Right lobe of liver (tissue), 6 donors: ENCODE measurements around the gene WDFY3. TPM values are rescaled to one million over a fixed set of nuclear protein-coding genes. Genes with fewer than 3 reads are reported as not detected.

Experiments
- ATAC-seq, 4 donors: fragments of 200-7000 bp; cut with Tn5 transposase; one replicate each; pipeline ENCODE4 v1.9.1; 2020; ENCODE audit warnings: mild to moderate bottlenecking in 4 of 4, moderate library complexity in 4 of 4
- DNase-seq, 3 donors: peaks; one replicate each; pipeline ENCODE4 v3.0.0-alpha.2; 2020
- H3K27ac ChIP-seq, 3 donors: fragments of 200-600 bp; one replicate each; pipeline ENCODE4 v1.8.0; 2022
- H3K27me3 ChIP-seq, 2 donors: fragments of 200-600 bp; one replicate each; pipeline ENCODE4 v1.8.0; 2022
- H3K36me3 ChIP-seq, 4 donors: fragments of 200-600 bp; sonication (generic) in 1 of 4; one replicate each; pipeline versions ENCODE4 v1.5.1 to v1.8.0; 2017 to 2022; ENCODE audit warnings: control low read depth in 1 of 4
- H3K4me1 ChIP-seq, 4 donors: fragments of 200-600 bp; sonication (generic) in 1 of 4; one replicate each; pipeline versions ENCODE4 v1.5.1 to v1.8.0; 2017 to 2022; ENCODE audit warnings: control low read depth in 1 of 4
- H3K4me3 ChIP-seq, 3 donors: fragments of 200-600 bp; one replicate each; pipeline ENCODE4 v1.8.0; 2022
- H3K9me3 ChIP-seq, 4 donors: fragments of 200-600 bp; sonication (generic) in 1 of 4; one replicate each; pipeline versions ENCODE4 v1.5.1 to v1.8.0; 2017 to 2022; ENCODE audit warnings: control low read depth in 1 of 4
- POLR2A ChIP-seq: fragments of 450-650 bp; IDR thresholded peaks from one replicate; pipeline ENCODE4 v1.6.1; 2017; ENCODE audit warnings: antibody characterized with exemption, mild to moderate bottlenecking
- whole genome bisulfite sequencing: methylation state at CpG from one replicate; pipeline ENCODE4 v1.1.6; 2018; ENCODE audit warnings: low coverage, low lambda C conversion rate; ENCODE audit not compliant: insufficient coverage; ENCODE audit errors: missing lambda C conversion rate; 5-methylcytosine and 5-hydroxymethylcytosine counted together
- intact Hi-C, 2 donors: fragments of 100-400 bp; cut with DNase I; formaldehyde crosslinking; loops; one replicate each; pipeline versions ENCODE4 v1.11.2 to v1.14.1; 2022
- total RNA-seq, 6 experiments: library from RNA; depleted of rRNA in 2 of 6; stranded (reverse); fragments of >200 nt in 2 of 6; fragmentation: NEBNext Ultra II Directional in 3 of 6; extraction: Animal tissue kit (Norgen Biotek cat#: 25700) in 3 of 6; gene quantifications; one replicate each; pipeline versions ENCODE4 v1.1.0 to v1.2.4, GENCODE V29; 2016 to 2023
- TF ChIP-seq, protein P1 (sequence below), 4 donors: fragments of 200-600 bp in 3 of 4; fragments of 450-650 bp in 1 of 4; IDR thresholded peaks; one replicate each; pipeline versions ENCODE4 v1.5.1 to v1.8.0; 2016 to 2022; ENCODE audit warnings: antibody characterized with exemption in 4 of 4, mild to moderate bottlenecking in 2 of 4
- donor health status: DM: no; HTN: yes; CAD: no.
- donor health status: DM: no; HTN: no; CAD: no.
- donor health status: DM: no; HTN: no; CAD: no.
- donor health status: DM: no; HTN: yes; CAD: no.
- donor health status: DM: no; HTN: yes; CAD: no.

The WDFY3 gene
- total RNA-seq, 6 experiments from 2014 or later, result 18.8 to 36.5 (median 25.9) TPM

DNA sequence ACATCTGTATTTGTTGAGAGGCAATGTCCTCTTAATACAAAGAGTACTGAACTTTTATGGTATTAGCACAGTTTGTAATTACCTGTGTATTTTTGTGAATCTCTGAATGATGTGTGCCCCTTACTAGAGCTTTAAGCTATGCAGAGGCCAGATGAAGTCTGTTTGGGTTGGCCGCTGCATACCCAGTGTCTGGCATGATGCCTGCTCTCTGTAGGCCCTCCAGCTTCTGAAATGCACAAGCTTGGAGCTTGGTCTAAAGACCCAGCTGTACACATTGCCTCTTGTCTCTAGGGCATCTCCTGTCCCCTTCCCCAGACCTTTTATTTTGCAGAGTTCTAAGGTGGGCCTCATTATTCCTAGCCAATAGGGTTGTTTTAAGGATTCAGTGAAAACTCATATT, 315.0 kb downstream of the WDFY3 start:
- DNase-seq, result no peak
- TF ChIP-seq POLR2A, result no peak
- TF ChIP-seq, protein P1, sequence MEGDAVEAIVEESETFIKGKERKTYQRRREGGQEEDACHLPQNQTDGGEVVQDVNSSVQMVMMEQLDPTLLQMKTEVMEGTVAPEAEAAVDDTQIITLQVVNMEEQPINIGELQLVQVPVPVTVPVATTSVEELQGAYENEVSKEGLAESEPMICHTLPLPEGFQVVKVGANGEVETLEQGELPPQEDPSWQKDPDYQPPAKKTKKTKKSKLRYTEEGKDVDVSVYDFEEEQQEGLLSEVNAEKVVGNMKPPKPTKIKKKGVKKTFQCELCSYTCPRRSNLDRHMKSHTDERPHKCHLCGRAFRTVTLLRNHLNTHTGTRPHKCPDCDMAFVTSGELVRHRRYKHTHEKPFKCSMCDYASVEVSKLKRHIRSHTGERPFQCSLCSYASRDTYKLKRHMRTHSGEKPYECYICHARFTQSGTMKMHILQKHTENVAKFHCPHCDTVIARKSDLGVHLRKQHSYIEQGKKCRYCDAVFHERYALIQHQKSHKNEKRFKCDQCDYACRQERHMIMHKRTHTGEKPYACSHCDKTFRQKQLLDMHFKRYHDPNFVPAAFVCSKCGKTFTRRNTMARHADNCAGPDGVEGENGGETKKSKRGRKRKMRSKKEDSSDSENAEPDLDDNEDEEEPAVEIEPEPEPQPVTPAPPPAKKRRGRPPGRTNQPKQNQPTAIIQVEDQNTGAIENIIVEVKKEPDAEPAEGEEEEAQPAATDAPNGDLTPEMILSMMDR (IDR thresholded peaks at IDR 0.05), result no peak
- WGBS, result 80% methylated on average over 1 of the region's 1 CpG

DNA sequence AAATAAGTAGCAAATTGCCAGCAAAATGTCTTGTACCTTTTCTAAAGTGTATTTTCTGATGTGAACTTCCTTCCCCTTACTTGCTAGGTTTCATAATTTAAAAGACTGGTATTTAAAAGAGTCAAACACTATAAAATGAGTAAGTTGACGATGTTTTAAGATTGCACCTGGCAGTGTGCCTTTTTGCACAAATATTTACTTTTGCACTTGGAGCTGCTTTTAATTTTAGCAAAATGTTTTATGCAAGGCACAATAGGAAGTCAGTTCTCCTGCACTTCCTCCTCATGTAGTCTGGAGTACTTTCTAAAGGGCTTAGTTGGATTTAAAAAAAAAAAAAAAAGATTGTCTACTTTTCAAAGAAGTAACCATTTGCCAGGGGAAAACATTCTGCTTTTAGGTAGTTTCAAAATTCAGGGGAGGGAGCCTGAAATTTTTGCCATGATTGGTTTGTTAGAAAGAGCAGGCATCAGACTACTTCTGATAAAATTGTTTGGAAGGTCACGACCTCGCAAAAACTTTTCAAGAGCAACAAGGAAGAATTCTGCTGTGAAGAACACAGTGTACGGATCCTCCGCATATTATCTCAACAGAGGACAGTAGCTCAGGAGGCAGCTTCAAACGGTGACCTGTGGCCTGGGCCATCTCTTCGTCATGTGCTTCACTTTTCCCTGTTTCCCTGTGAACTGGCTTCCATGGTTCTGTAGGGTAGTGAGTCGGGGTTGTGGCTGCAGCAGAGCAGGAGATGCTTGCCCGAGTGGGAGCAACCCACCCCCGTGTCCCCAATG, 317.4 kb downstream of the WDFY3 start:
- H3K36me3 ChIP-seq, result no peaks in the 10 kb centered on the region
- H3K27me3 ChIP-seq, result no peaks in the 10 kb centered on the region
- ATAC-seq (peak in 3 of 4 donors; percentile 24 to 63 (median 61)), DNase-seq (no peak)
- no peak for TF ChIP-seq POLR2A
- TF ChIP-seq, protein P1 (IDR thresholded peaks at IDR 0.05), result no peak
- peaks cover 0 to 36% (median 0%) of the 10 kb centered on the region in 4 donors for H3K4me1 ChIP-seq
- no peak overlapping the region for H3K4me3 ChIP-seq
- no peaks in the 10 kb centered on the region for H3K9me3 ChIP-seq
- intact Hi-C loops, result no loop called here
- H3K27ac ChIP-seq, result peak overlapping the region in 1 of 3 donors; percentile 48
- WGBS, result 48% methylated on average over 7 of the region's 10 CpGs

More for the DNA sequence above, 315.0 kb downstream of the WDFY3 start:
- Histone ChIP-seq H3K4me3 (no peak overlapping the region), H3K36me3 (no peaks in the 10 kb centered on the region), H3K27me3 (no peaks in the 10 kb centered on the region), H3K27ac (no peak overlapping the region), H3K9me3 (no peaks in the 10 kb centered on the region), H3K4me1 (peaks cover 0 to 36% (median 0%) of the 10 kb centered on the region in 4 donors)
- intact Hi-C loops, result no loop called here
- ATAC-seq, result no peak

DNA sequence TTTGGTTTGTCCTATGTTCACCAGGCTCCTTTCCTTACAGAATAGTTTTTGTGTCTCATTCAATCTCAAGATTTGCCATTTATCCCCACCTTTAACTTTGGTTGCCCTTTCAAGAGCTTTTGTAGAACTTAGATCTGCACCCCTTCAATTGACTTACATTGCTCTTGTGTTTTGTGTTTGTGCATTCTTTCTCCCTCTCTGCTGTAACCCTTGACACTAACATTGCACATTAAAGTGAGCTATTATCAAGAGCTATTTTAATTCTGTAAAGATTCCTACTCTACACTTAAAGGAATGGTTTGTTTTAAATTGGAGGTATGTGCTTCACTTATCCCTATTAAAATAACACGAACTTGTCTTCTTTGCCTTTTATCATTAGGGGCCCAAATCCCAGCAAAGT, 318.3 kb downstream of the WDFY3 start:
- DNase-seq (no peak), ATAC-seq (no peak)
- Histone ChIP-seq H3K27ac (peak overlapping the region in 1 of 3 donors; percentile 48), H3K9me3 (no peaks in the 10 kb centered on the region), H3K36me3 (no peaks in the 10 kb centered on the region), H3K27me3 (no peaks in the 10 kb centered on the region), H3K4me1 (peaks cover 0 to 36% (median 0%) of the 10 kb centered on the region in 4 donors), H3K4me3 (no peak overlapping the region)
- WGBS, result 44% methylated on average over 1 of the region's 1 CpG
- intact Hi-C loops, result no loop called here
- TF ChIP-seq, protein P1 (IDR thresholded peaks at IDR 0.05), result no peak

DNA sequence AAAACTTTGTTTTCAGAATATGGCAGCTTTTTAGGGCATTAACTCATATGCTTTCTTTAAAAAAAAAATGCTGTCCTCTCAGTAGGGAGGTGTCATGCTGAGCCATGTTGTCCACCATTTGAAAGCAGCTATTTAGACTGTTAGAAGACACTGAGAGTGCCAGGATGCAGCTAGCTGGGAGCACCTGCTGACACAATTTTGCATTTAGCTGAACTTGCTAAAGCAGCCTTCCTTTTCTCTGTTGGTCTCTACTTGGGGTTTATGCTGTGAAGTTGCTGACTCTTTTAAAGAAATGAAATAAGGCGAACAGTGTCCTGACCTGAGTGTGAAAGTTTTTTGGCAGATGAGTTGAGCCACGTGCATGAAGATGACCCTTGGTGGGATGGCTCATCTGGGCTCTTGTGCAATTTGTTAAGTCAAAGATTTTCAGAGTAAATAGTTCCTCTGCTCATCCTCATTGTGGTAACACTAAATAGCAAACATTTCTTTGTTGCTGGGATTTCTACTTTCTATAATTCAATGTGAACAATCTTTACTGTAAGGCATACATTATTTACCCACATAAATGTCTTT, 319.1 kb downstream of the WDFY3 start:
- Histone ChIP-seq H3K4me3 (no peak overlapping the region), H3K4me1 (peaks cover 0 to 36% (median 0%) of the 10 kb centered on the region in 4 donors), H3K27ac (peak overlapping the region in 1 of 3 donors; percentile 42), H3K36me3 (no peaks in the 10 kb centered on the region), H3K9me3 (no peaks in the 10 kb centered on the region), H3K27me3 (no peaks in the 10 kb centered on the region)
- DNase-seq (peak in 1 of 3 donors; percentile 50), ATAC-seq (peak; percentile 67 to 86 (median 78))
- TF ChIP-seq POLR2A, result no peak
- TF ChIP-seq, protein P1 (IDR thresholded peaks at IDR 0.05), result no peak
- 20% methylated on average over 2 of the region's 2 CpGs for WGBS
- intact Hi-C loops, result no loop called here
